GM12874 (cell line): Measurements from ENCODE around the gene ETS2.

Experiments
- TF ChIP-seq, protein P1 (sequence below): IDR thresholded peaks from 2 replicates; pipeline ENCODE4 v1.5.1; 2011; ENCODE audit warnings: low read depth, mild to moderate bottlenecking, control low read depth, low read length, moderate library complexity; ENCODE audit not compliant: insufficient read depth

Gene ETS2

GRCh38 chr21:38830671-38831525, 25.2 kb downstream of the ETS2 start:
- TF ChIP-seq, protein P1, sequence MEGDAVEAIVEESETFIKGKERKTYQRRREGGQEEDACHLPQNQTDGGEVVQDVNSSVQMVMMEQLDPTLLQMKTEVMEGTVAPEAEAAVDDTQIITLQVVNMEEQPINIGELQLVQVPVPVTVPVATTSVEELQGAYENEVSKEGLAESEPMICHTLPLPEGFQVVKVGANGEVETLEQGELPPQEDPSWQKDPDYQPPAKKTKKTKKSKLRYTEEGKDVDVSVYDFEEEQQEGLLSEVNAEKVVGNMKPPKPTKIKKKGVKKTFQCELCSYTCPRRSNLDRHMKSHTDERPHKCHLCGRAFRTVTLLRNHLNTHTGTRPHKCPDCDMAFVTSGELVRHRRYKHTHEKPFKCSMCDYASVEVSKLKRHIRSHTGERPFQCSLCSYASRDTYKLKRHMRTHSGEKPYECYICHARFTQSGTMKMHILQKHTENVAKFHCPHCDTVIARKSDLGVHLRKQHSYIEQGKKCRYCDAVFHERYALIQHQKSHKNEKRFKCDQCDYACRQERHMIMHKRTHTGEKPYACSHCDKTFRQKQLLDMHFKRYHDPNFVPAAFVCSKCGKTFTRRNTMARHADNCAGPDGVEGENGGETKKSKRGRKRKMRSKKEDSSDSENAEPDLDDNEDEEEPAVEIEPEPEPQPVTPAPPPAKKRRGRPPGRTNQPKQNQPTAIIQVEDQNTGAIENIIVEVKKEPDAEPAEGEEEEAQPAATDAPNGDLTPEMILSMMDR, result no peak

- TF ChIP-seq, protein P1, result no peak
Measured at GRCh38 chr21:38831526-38832467, 26.1 kb downstream of the ETS2 start.

- TF ChIP-seq, protein P1, result no peak
Measured at GRCh38 chr21:38832664-38833063, 26.9 kb downstream of the ETS2 start.

DNA sequence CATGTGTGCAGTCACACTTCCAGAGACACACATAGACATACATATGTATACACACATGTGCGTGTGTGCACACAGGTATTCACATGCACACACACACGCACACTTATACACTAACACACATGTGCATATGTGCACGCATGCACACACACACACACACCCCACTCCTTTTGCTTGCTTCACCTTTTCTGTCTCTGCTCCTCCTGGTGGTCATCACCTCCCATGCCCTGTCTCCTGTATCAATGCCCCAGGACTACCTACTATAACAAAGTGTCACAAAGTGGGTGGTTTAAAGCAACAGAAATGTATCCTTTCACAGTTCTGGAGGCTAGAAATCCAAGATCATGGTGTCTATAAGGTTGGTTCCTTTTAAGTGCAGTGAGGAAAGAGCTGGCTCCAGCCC, 27.4 kb downstream of the ETS2 start:
- TF ChIP-seq, protein P1, result no peak

- TF ChIP-seq, protein P1, result no peak
Measured at GRCh38 chr21:38834725-38835124, 29.0 kb downstream of the ETS2 start.

DNA sequence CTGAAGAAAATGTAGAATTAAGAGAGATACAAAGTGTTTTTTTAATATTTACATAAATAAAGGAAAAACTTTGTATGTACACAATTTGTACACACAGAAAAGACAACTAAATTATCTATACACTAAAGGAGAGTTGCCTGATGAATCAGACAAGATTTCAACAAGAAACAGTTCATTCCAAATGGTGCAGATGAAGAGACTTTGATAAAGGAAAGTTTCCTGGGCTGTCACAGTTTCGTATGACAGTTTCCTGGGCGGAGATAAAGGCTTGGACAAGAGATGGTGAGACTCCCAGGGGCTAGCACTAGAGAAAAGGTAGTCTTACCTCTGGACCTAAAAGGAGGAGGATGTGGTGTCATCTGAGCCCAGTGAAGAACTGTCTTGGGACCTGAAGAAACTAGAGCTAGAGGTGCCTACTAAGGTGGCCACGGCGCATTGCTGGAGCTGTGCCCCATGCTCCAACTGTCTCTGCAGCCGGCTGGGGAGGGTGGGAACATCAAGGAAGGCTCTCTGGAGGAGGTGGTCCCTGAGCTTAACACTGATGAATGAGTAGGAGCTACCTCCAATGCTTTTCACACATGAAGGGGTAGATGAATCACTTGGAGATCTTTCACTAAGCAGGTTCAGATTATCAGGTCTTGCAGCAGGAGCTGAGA, 32.2 kb downstream of the ETS2 start:
- TF ChIP-seq, protein P1, result no peak
